HS-27A (cell line): ENCODE results near the gene SLX4.

ENCODE experiments used
- DNase-seq: peaks from one replicate; pipeline ENCODE4 v3.0.0-alpha.2; 2012; ENCODE audit warnings: low read depth, missing footprints

The SLX4 gene

GRCh38 chr16:3580251-3580651, 31.2 kb downstream of the SLX4 start:
- no peak for DNase-seq

- DNase-seq, result no peak
These were observed 31.6 kb downstream of the SLX4 start for GRCh38 chr16:3579776-3580175.

DNA sequence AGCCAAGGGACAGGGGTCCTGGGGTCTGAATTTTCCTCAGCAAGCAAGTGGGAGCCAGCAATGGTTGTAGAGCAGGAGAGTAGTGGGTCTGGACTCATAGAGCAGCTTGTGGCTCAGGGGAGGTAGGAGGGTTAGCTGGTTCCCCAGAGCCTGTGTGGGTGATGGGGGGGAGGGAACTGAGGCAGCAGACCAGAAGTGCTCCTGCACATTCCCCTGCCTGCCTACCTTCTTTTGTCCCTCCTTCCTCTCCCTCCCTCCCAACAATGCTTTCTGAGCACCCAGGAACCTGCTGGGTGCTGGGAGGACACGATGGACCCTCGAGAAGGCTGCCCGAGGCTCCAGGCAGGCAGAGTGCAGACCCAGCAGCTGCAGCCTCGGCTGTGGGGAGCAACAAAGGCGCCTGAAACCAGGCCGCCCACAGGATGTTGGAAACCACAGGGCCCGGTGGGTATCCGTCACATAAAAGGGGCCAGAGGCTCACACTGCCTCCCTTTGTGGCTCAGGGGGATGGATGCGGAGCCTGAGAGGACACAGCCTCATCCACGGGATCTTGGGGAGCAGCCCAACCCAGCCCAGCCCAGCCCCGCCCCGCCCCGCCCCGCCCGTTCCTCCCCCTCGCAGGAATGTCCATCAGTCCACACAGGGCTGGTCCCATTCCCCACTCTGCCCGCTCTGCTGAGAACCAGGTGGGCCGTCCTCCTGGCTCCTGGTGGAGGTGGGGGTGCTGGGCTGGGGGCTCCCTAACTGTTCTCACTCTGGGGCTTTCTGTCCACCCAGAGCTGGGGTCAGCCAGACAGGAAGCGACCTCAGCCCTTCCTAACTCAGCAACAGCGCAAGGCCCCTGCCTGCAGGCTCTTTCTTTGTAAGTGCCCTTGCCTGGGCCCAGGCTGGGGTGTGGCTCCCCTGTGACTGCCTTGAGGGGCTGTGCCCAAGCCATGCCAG, 32.5 kb downstream of the SLX4 start:
- no peak for DNase-seq

- no peak for DNase-seq
These were observed 33.3 kb downstream of the SLX4 start for GRCh38 chr16:3578121-3578520.

DNA sequence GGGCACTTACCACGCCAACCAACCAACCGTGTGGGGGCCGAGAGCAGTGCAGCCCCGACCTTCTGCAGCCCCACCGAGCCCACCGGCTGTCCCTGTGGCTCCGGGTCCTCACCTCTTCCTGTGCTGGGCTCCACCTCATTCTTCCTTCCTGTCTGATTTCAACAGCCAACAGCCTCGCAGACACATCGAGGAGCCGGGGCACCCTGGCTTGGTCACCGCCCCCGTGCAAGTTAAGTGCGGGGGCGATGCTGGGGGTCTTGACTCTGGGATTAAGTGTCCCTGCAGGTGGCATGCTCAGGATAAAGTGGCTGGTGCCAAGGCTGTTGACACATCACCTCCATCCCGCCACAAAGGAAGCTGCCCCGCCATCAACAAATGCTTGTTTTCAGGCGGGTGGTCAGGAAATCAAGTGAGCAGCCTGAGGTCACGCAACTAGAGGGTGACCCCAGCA, 34.1 kb downstream of the SLX4 start, which contains the start of gene NLRC3:
Gene NLRC3 (minus strand): TSS at position 102 of the 451 bp plus-strand sequence. CDS start 12,367 bp downstream, outside the sequence.
- no peak for DNase-seq

DNA sequence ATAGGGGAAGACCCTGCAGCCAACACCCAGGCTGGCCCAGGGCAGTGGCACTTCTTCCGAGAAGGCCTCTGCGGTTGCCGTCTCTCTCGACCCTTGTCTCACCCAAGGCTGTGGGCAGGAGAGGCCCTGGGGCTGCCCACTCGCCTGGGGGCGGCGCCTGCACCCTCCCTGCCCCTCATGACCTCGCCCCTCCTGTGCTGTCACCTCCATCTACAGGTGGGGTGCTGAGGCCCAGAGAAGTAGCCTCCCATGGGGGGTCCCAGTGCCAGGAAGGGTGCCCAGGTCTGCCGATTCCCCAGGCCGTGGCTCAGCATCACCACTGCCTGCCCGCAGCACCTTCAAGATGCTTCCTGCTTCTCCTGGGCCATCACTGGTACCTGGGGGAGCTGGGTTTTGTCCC, 35.2 kb downstream of the SLX4 start:
- DNase-seq, result no peak

- no peak for DNase-seq
These were observed 35.9 kb downstream of the SLX4 start for GRCh38 chr16:3575491-3575890.

DNA sequence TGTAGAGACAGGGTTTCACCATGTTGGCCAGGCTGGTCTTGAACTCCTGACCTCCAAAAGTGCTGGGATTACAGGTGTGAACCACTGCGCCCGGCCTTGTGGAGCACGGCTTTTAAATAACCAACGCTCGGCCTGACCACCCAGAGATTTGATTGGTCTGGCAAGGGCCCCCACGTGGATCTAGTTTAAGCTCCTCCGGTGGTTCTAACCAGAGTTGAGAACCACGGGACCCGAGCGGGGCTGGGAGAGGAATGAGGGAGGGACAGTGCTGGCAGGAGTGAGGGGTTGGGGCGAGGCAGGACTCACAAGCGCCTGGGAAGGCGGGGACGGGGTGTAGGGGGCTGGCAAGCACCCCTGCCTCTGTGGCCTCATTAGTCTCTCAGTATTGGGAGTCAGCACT, 37.2 kb downstream of the SLX4 start:
- no peak for DNase-seq

DNA sequence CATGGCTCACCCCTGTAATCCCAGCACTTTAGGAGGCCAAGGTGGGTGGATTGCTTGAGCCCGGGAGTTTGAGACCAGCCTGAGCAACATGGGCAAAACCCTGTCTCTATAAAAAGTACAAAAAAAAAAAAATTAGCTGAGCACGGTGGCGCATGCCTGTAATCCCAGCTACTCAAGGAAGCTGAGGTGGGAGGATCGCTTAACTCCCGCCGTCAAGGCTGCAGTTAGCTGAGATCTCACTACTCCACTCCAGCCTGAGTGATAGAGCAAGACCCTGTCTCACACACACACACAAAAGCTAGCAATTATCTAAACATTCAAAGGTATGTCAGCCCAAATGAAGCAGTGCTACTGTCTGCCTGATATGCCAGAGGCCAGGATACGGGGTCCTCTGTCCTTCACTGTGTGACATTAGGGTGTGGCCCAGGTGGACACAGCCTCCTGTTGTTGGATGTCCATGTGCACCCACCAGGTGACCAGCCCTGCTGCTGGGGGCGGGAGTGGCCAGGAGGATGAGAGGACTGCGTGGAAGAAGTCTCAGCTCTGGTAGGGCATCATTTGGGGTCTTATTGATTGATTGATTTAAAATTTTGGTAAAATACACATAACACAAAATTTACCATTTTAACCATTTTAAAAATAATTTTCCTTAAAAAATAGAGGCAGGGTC, 38.1 kb downstream of the SLX4 start:
- no peak for DNase-seq

GRCh38 chr16:3570420-3571062, 40.9 kb downstream of the SLX4 start:
- DNase-seq, result no peak

- no peak for DNase-seq
These were observed 41.6 kb downstream of the SLX4 start for GRCh38 chr16:3569851-3570250.

GRCh38 chr16:3566990-3567389, 44.4 kb downstream of the SLX4 start:
- DNase-seq, result no peak

DNA sequence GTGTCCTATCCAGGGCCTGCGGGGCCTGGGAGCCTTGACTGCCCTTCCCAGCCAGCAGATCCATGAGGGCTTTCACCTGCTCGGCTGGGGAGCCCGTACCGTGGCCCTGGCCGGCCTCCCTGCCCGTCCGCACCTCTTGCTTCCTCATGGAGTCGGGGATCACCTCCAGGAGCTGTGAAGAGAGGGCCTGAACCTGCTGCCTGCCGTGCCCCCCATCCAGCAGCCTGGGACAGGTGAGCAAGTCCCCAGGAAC, 46.6 kb downstream of the SLX4 start:
- no peak for DNase-seq

DNA sequence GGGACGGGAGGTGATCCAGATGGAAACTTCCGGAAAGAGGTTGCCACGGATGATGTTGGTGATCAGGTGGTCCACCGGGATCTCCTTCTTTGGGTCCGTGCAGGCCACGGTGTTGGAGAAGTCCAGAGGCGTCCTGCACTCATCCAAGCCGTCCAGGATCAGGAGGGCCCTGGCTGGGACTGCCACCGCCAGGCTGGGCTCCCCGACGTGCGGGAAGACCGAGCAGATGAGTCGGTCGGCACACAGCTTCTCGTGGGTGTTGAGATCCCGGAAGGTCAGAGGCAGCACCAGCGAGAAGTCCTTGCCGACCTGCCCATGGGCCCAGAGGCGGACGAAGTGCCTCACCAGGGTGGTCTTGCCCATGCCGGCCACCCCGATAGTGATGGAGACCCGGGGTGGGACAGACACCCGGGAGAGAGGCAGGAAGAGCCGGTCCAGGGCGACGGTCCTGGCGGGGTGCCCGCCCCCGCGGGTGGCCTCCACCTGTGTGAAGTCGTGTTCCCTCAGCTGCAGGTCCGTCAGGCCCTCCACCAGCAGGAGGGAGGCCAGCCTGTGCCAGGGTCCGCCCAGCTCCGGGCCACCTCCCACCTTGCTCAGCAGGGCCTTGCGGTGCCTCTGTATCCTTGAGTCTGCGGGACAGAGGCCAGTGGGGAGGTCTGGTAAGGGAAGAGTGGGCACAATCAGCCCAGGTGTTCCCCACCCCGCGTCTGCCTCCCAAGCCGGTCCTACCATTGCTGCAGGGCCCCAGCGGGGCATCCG, 47.1 kb downstream of the SLX4 start:
- no peak for DNase-seq

DNA sequence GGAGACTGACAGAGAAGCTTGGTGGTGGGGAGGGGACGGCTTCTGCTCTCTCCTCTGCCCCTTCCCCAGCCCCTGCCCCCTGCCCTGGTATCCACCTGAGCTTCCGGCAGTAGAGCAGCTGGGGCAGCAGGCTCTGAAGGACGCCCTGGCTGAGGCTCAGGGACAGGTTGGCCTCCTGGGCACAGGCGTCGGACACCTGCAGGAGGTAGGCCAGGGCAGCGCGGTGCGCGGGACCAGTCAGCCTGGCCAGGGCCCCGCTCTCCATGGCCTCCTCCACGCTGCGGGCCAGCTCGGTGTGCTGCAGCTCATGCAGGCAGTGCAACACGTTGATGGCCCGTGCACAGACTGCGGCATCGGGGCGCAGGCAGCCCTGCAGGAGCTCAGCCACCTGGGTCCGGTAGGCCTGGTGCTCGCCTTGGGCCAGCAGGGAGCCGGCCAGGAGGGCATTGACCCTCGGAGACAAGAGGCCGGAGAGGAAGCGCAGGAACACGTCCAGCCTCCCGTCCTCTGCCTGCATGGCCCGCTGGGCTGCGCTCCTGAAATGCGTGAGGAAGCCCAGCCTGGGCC, 48.4 kb downstream of the SLX4 start:
- no peak for DNase-seq

DNA sequence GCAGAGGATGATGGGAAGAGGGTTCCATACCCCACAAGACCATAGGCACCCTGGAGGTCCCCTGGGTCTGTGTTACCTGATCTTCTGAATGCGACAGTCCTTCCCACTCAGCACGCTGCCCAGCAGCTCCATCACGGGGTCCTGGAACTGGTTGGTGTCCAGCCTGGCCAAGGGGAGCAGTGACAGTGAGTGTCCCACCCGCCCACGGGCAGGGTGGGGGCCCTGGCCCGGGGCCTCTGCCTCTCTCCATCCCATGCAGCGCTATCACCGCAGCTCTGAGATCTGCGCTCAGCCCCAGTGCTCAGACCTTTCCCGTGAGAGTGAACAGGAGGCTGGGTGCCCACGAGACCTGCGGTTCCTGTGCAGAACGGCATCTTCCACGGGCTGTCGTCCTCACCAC, 49.8 kb downstream of the SLX4 start:
- DNase-seq, result no peak

GRCh38 chr16:3554351-3554928, 57.0 kb downstream of the SLX4 start:
- no peak for DNase-seq

DNA sequence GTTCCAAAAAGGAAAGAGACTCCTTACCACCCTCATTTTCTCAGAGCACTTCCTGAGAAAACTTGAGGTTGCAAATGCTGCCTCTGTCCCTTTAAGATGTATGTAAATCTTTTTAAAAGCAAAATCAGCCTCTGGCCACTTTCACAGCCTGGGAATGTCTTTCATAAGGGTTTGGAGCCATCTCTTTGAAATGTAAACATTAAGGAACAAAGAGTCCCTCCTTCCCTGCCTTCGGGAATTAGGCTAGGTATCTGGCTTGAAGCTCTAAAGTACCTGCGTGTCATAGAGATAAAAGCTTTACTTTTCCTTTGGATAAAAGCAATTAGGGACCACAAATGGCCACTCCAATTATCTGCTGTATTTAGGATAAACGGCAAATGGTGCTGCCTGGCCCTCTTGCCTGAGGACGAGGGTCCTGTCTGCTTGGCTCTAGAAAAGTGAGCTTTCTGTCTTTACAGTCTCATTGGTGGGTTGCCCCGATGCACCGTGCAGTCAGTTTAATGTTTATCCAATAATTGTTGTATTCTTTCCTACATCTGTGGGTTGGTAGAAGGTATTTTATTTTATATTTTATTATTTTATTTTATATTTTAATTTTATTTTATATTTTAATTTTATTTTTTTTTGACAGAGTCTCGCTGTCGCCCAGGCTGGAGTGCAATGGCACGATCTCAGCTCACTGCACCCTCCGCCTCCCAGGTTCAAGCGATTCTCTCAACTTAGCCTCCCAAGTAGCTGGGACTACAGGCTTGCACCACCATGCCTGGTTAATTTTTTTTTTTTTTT, 58.1 kb downstream of the SLX4 start:
- no peak for DNase-seq

GRCh38 chr16:3550851-3551847, 60.3 kb downstream of the SLX4 start:
- no peak for DNase-seq
